PFSK-1 (cell line): ENCODE data around the gene C1orf74.

ENCODE experiments used
- FOXP2 ChIP-seq: optimal IDR thresholded peaks from 2 replicates; pipeline ENCODE3; 2011; ENCODE audit warnings: borderline replicate concordance, control low read depth, inconsistent platforms; ENCODE audit not compliant: insufficient read depth; ENCODE audit errors: extremely low read length, extremely low read depth
- POLR2AphosphoS5 ChIP-seq: IDR thresholded peaks from 2 replicates; pipeline ENCODE4 v1.6.1; 2012; ENCODE audit warnings: low read depth, mild to moderate bottlenecking, control low read depth, low read length, moderate library complexity
- REST ChIP-seq, 2 experiments: IDR thresholded peaks; 2 replicates each; pipeline versions ENCODE4 v1.6.1 to v1.8.0; 2011 to 2012; ENCODE audit warnings: low read depth in 2 of 2, low read length in 2 of 2, control low read depth in 1 of 2, inconsistent platforms in 1 of 2, mild to moderate bottlenecking in 1 of 2, moderate library complexity in 1 of 2; ENCODE audit not compliant: insufficient read depth in 1 of 2
- SIN3A ChIP-seq: IDR thresholded peaks from 2 replicates; pipeline ENCODE4 v1.6.1; 2012; ENCODE audit warnings: mild to moderate bottlenecking, low read length, moderate library complexity, borderline replicate concordance; ENCODE audit not compliant: insufficient read depth
- TAF1 ChIP-seq: IDR thresholded peaks from 2 replicates; pipeline ENCODE4 v1.6.1; 2012; ENCODE audit warnings: low read length, control low read depth, borderline replicate concordance; ENCODE audit not compliant: insufficient read depth

The C1orf74 gene

GRCh38 chr1:209767706-209768105 is 16.7 kb downstream of the C1orf74 start:
- TF ChIP-seq SIN3A: no peak
- no peak for TF ChIP-seq FOXP2
- no peak for TF ChIP-seq TAF1
- TF ChIP-seq REST (IDR thresholded peaks at IDR 0.05; ENCODE audit: insufficient read depth in 1 of 2, low read depth in 2 of 2, low read length in 2 of 2): no peak
- no peak for TF ChIP-seq POLR2AphosphoS5

- TF ChIP-seq SIN3A: no peak
- TF ChIP-seq FOXP2: no peak
- TF ChIP-seq REST (IDR thresholded peaks at IDR 0.05; ENCODE audit: insufficient read depth in 1 of 2, low read depth in 2 of 2, low read length in 2 of 2): no peak
- TF ChIP-seq TAF1: no peak
These were observed 17.3 kb downstream of the C1orf74 start for GRCh38 chr1:209767096-209767495.

DNA sequence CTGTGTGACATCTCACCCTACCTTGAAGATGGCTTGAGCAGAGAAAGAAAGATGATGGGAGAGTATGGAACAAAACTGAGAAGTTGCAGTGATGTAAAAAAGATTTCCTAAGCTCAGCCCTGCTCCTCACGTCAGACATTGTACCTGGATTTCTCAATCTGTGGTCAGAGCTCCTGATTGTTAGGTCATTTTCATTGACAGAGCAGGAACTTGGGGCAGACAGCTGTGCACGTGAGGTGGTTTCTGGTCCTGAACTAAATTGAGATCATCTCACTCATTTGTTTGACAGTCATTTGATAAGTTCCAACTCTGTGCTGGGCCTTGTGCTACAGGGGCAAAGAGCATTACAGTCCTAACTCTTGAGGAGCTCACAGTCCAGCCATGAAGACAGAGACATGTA is 18.3 kb downstream of the C1orf74 start:
- TF ChIP-seq SIN3A (no peak), FOXP2 (no peak), TAF1 (no peak), POLR2AphosphoS5 (no peak), REST (IDR thresholded peaks at IDR 0.05; ENCODE audit: insufficient read depth in 1 of 2, low read depth in 2 of 2, low read length in 2 of 2) (no peak)

- TF ChIP-seq REST (IDR thresholded peaks at IDR 0.05; ENCODE audit: insufficient read depth in 1 of 2, low read depth in 2 of 2, low read length in 2 of 2) (no peak), SIN3A (no peak), FOXP2 (no peak), TAF1 (no peak), POLR2AphosphoS5 (no peak)
These were observed 23.2 kb downstream of the C1orf74 start for GRCh38 chr1:209761011-209761635.
